Gastroesophageal sphincter (tissue), 3 donors: ENCODE results near the gene SARM1.

Experiments used
- EP300 ChIP-seq: sonication (generic); formaldehyde crosslinking; IDR thresholded peaks from one replicate; pipeline ENCODE4 v1.6.1; 2017; ENCODE audit warnings: antibody characterized with exemption, mild to moderate bottlenecking
- POLR2AphosphoS5 ChIP-seq: sonication (generic); formaldehyde crosslinking; IDR thresholded peaks from one replicate; pipeline ENCODE4 v1.6.1; 2017; ENCODE audit warnings: antibody characterized with exemption
- TF ChIP-seq, protein P1 (sequence below), 4 experiments: fragments of 200-600 bp in 2 of 4; fragments of 450-650 bp in 2 of 4; sonication (generic) in 1 of 4; IDR thresholded peaks; one replicate each; pipeline ENCODE4 v1.5.1; 2017 to 2019; ENCODE audit warnings: antibody characterized with exemption in 4 of 4, mild to moderate bottlenecking in 2 of 4, moderate library complexity in 2 of 4

DNA sequence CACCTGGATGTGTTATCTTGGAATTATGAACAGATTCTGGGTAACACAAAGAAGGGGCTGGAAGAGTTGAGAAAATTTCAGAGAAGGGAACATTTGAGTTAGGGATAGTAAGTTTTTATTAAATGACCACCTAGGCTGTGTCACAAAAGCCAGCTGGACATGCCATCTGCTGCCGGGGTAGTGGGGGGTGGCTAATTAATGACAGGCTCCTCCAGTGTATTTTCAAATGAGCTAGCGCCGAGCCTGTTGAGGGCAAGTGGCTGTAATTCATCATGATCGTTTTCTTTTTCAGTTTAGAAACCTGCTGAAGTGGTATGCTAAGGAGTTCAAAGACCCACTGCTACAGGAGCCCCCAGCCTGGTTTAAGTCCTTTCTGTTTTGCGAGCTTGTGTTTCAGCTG, 46.3 kb upstream of the SARM1 start:
- TF ChIP-seq, protein P1, sequence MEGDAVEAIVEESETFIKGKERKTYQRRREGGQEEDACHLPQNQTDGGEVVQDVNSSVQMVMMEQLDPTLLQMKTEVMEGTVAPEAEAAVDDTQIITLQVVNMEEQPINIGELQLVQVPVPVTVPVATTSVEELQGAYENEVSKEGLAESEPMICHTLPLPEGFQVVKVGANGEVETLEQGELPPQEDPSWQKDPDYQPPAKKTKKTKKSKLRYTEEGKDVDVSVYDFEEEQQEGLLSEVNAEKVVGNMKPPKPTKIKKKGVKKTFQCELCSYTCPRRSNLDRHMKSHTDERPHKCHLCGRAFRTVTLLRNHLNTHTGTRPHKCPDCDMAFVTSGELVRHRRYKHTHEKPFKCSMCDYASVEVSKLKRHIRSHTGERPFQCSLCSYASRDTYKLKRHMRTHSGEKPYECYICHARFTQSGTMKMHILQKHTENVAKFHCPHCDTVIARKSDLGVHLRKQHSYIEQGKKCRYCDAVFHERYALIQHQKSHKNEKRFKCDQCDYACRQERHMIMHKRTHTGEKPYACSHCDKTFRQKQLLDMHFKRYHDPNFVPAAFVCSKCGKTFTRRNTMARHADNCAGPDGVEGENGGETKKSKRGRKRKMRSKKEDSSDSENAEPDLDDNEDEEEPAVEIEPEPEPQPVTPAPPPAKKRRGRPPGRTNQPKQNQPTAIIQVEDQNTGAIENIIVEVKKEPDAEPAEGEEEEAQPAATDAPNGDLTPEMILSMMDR (IDR thresholded peaks at IDR 0.05): no peak
- no peak for TF ChIP-seq POLR2AphosphoS5
- TF ChIP-seq EP300: no peak
